Activated gamma-delta T cell treated with anti-CD3 and anti-CD28 coated beads, Interleukin-2, amount 50 U/mL, for 16 hours (primary cell): ENCODE measurements around the gene NFATC1.

Source experiments
- DNase-seq: peaks from one replicate; pipeline ENCODE4 v3.0.0-alpha.2; 2020; ENCODE audit warnings: low read depth

Gene NFATC1

GRCh38 chr18:79572848-79573451 lies 177.2 kb downstream of the NFATC1 start:
- DNase-seq: no peak

GRCh38 chr18:79573921-79574491 lies 178.3 kb downstream of the NFATC1 start:
- DNase-seq: no peak

- no peak for DNase-seq
Observed at GRCh38 chr18:79574938-79575525, 179.3 kb downstream of the NFATC1 start.

DNA sequence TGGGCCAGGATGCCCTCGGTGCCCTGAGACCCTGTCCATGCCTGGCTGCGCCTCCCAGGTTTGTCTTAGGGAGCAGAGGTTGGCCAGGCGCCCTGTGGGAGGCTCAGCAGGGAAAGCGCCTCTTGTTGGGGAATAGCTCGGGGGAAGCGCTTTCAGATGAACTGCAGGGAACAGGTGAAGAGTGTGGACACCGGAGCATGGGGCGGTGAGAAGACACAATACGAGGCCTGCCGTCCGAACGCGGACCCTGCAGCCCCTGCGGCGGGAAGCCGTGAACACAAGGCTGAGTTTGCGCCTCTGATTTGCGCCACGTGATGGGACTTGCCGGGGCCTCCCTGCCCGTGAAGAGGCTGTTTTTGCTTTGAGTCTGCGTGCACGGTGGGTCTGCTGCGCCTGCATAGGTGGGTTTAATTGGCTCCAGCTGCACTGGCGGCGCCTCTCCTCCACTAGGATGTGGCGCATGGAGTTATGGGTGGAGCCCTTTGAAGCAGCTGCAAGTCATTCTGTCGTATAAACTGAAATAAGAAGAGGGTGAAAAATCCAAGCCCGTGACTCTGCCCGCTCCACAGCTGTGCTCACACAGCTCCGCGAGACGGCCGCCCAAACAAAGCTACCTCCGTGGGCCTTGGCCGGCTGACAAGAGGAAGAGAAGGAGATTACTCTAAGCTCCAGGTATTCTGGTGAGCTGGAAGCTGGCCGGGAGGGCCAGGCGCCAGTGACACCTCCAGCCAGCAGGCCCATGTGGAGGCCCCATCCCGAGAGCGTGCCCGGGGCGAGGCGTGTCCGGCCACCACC lies 180.4 kb downstream of the NFATC1 start:
- DNase-seq: no peak

- no peak for DNase-seq
Observed at GRCh38 chr18:79576686-79577351, 181.1 kb downstream of the NFATC1 start.

DNA sequence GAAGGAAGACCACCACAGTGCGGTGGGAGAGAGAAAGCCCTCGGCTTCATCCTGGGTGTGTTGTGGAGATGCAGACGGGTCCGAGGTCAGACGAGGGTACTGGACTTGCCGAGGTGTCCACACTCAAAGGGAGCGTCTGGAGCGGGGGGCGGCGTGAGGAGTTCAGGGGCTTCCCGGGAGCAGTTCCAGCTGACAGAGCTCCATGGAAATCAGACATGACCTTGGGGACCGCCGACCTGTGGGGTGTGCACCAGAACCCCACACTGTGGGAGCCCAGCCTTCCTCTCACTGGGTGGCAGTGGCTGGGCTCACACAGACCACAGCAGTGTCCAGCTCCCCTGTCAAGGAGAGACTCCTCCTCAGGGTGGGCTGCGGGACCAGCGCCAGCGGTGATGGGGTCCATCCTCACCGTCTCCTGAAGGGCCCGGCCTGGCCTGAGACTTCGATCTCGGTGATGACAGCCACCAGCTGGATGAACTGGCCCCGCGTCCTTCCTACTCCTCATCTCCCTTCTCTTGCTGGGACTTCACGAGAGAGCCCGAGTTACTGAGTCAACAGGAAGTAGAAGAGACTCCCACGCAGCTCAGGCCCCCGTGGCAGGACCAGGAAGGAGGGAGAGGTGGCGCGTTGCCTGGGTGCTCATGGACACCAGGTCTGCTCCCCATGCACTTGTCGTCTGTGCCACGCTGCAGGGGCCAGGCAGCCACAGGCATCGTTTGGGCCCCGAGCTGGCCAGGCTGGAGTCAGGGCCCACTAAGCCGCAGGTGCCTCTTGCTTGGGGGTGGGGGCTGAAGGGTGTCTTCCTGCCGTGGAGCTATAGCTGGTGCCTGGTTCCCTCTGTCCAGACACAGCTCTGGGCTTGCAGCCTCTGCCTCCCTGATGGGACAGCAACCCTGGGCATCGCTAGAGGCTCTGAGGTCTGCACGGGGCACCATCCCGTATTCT lies 182.0 kb downstream of the NFATC1 start:
- DNase-seq: no peak

- DNase-seq: no peak
Observed at GRCh38 chr18:79578396-79579260, 182.9 kb downstream of the NFATC1 start.
